ENCODE measurements around the gene SLC1A3.
"Not testable (repeated sequence)": the region's sequence is repeated elsewhere in the genome, so short reads cannot be mapped to it uniquely, and the experiment has no call there.

SLC1A3 gene

DNA sequence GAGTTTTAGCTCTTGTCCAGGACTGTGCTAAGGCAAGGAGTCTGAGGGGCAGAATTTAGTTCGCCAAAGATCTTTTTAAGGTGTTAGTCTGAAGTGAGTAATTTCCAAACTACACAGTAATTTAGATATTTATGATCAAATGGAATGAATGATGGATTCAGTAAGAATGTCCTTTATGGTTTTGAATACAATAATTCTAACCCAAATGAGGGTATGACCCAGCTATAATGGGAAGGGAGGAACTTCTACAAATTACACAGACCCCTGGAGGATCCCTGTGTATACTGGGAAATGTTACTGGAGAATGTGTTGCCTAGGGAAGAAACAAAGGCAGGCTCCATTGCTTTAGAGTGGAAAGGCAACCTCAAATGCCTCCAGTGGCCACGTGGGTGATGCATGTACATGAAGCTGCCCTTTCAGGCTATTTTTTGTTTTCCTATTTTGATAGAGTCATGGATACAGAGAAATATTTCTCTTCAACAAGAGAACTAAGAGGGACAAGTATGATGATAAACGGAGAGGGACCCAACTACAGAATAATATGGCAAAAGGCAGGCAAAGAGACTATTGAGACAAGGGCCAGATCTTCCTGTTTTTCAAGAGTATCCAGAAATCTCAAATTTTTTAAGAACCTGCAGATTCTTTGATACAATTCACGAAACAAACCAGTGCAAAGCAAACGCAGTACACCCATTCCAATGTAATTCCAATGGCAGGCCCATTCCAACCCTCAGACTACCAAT lies 25.4 kb downstream of the SLC1A3 start:
- DNase-seq, result no peak

DNA sequence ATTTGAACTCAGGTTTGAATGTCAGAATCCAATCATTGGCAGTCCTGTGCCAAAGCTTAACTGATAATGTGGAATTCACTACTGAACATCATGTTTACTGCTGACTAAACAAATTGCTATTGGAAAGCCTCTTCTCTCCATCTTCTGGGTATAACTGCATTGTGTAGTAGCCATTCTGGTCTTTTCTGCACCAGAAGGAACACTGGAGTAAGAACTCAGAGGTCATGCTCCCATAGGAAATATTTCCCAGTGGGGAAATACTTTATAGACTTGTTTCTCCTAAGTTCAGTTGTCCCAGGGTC lies 25.9 kb downstream of the SLC1A3 start:
- DNase-seq, result no peak

DNA sequence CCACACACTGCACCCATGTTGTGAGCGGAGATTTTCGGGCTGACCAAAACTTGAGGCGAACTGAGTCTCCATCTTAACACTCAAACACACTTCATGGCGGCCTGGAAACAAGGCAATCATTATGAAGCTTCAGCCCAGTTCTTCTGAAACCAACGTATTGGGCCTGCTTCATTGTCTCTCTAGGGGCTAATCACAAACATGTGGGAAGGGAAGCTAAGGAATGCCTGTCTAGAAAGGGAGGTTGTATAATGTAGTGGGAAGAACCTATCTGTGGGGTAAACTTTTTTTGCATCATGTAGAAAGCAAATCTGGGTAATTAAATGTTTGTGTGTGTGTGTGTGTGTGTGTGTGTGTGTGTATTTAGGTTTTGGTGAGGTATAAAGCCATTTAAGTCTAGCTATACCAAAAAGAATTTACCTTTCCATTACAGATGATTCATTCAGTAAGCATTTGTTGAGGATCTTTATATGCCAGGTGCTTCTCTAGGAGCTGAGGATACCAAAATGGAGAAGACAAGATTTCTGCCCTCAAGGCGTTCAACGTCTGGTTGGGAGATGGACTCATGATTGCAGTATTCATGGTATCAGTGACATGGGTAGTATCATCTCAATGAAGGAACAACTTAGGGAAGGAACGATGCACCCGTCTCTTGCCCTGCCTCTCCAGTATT lies 29.4 kb downstream of the SLC1A3 start:
- no peak for DNase-seq

DNA sequence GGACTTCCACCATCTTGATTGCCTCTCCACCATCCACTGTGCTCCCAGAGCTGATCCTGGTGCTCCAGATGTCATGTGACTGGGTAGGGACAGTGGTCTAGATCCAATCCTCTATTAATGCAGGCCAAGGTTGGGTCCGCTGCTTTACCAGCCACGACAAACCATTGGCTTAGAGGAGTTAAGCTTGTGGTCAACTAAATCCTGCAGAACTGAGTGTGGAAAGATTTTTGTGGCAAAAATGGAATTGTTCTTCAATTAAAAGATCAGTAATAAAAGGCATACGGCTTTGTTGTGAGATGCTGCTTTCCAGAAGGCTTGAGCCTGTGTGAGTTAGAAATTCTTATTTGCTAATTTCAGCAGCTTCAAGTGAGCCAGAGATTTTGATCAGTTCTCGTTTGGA lies 30.7 kb downstream of the SLC1A3 start:
- DNase-seq, result no peak

DNA sequence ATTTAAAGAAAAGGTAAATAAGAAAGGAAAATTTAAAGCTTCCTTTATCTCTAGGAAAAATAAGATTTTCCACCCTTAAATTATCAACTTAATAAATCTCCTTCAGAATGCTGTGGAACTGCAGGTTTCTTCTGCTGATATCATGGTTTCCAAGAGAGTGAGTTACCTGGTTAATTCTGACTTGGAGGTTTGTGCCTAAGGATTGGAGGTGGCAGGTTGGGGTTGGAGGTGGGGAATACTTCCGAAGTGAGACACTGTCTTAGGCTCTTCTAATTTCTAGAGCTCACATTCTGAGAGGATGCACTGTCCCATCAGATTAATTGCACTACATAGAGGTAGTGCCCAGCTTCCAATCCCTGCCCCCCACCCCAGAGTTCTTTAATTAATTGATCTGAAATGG lies 31.1 kb downstream of the SLC1A3 start:
- DNase-seq, result no peak

DNA sequence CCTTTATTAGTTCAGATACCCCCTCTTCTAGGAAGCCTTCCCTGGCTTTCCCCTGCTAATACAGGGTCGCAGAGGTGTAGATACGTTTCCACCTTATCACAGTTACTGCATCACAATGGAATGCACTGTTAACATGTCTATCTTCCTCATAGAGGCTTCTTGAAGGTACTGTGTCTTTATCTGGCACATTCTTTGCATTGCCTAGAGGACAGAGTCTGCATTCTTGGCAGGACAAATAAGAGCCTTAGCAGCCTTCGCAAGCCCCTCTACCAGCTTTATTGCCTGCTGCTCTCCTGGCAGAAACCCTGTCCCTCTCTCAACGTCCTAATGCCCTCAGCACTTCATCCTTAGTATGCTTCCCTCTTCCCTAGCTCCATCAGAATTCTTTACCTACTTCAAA lies 31.6 kb downstream of the SLC1A3 start:
- DNase-seq, result no peak

DNA sequence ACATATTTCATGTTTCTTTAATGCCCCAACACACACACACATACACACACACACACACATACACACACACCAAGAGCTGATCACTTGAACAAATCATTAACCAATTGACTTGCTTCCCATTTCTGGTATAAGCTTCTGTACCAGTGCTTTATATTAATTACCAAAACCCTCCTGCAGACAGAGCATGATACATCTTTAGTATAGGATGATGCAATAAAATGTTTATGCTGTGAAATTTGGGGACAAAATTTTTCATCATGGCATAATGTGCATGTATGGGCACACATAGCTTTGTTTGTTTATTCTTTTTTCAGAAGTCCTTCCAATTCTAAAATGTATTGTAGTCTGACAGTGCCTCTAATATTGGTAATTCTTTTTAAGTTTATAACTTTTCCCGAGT lies 34.5 kb downstream of the SLC1A3 start:
- DNase-seq, result no peak

DNA sequence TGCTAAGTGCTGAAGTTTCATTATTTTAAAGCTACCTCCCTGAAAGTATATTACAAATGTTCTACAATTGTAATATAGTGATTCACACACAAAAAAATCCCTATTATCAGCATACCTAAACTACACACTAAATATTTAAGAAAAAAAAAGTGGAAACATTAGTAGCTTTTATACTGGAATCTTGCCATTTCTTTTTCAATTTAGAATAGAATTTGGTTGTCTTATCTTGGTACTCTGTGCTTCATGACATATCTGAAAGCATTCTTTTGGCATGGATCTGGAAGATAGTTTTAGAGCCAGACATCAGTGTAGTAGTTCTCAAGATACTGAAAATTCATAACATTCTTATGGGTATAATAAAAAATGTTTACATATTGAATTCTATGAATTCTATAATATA lies 35.0 kb downstream of the SLC1A3 start:
- DNase-seq, result no peak

DNA sequence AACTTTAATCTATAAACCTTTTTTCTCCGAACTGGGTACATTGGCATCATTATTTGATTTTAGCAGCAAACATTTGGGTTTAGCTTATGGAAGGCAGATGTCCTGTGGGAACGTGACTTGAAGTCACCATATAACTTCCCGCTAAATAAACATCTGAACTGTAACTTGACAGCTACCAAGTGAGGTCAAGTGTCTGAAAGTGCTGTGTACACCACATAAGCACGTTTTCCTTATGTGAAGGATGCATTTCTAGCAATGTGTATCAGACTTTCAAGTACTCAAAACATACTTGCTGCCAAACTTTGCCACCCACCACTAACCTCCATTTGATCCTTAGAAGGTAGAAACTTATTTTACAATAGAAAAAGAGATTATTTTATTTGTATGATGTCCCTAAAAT lies 35.7 kb downstream of the SLC1A3 start:
- no peak for DNase-seq

DNA sequence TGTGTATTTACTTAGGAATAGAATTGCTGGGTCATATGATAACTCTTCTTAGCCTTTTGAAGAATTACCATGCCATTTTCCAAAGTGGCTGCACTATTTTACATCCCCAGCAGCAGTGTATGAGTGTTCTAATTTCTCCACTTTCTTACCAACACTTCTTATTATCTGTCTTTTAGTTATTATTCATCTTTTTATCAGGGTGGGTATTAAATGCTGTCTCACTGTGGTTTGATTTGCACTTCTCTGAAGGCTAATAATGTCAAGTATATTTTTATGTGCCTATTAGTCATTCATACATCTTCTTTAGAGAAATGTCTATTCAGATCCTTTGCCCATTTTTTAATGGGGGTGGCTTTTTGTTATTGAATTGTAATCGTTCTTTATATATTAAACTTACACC lies 36.8 kb downstream of the SLC1A3 start:
- no peak for DNase-seq

DNA sequence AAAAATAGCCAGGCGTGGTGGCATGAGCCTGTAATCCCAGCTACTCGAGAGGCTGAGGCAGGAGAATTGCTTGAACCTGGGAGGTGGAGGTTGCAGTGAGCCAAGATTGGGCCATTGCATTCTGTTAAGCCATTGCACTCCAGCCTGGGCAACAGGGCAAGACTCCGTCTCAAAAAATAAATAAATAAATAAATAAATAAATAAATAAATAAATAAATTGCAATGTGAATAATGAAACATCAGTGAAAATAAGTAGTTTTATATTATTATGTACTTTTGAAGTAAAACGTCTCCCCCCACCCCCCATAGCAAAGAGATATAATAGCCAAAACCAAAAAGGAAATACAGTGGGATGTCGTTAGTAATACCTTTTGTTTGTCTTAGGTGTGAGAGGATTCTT lies 37.4 kb downstream of the SLC1A3 start:
- not testable (repeated sequence) for DNase-seq

DNA sequence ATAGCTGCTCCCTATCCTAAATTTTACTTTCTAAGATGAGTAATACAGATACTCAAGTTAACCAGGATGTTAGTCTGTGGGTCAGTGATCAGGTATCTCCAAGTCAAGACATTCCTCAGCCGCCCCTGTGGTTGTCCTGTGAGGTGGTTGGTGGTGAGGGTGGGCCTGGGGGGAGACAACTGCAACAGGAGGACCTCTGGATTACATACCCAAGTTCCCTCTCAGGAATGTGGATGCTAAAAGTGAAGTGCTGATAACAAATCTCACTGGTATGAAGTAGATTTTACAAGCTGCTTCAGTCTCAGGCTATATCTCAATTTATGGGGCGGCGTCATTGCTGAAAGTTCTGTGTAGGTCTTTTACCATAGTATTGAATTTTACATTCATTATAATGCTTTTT lies 38.3 kb downstream of the SLC1A3 start:
- no peak for DNase-seq

DNA sequence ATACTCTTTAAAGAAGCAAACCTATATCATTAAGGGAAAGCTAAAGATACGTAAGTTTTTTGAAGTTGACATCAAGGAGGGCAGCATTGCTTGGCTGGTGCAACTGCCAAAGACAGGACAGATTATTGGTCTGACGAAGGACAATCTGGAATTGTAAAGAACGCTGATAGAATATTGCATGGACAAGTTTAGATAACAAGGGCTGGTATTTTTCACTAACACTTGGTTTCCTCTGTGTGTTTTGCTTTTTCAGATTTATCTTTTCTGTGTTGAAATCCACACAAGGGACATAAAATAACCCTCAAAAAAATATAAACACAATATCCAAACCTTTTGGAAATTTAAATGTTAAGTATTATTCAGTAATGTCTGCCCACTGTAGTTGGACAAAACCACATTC lies 39.7 kb downstream of the SLC1A3 start:
- DNase-seq, result no peak

DNA sequence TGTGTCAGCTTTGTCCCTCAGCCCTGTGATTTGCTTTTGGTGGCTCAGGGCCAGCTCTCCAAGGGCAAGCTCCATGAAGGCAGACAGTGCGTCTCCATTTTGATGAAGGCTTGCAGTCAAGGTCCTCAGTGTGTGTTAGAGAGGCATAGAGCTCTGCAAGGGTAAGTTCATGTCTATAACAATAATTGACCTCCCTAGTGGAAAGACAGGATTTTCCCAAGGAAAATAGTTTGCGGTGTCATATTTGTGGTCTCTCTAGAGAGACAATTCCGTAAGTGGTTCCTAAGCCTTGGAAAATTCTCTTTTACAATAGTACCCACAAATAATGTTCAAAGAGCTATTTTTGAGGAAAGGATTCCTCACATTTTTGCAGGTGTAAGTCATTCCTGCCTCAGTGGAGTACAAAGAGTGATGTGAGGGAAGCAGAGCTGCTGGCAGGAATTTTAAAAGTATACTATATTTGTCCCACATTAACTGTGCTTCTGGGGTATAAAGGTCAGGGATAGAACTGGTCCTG lies 40.2 kb downstream of the SLC1A3 start:
- no peak for DNase-seq

DNA sequence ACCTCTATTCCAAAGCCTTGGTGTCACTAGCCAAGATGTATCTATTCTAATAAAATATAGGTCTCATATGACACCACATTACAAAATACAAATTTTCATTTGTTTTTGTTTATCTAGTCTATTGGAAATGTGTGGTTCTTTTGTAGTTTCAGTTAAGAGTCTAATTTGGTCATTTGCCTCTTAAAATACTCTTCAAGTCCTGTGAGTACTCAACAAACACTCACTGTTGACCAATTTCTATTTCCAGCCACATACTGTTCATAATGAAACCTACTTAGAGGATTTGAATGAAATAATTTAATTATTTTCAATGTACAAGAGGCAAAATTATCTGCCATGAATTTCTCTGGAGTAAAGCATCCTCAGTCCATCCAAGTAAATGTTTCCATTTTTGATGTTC lies 40.6 kb downstream of the SLC1A3 start:
- DNase-seq, result no peak

DNA sequence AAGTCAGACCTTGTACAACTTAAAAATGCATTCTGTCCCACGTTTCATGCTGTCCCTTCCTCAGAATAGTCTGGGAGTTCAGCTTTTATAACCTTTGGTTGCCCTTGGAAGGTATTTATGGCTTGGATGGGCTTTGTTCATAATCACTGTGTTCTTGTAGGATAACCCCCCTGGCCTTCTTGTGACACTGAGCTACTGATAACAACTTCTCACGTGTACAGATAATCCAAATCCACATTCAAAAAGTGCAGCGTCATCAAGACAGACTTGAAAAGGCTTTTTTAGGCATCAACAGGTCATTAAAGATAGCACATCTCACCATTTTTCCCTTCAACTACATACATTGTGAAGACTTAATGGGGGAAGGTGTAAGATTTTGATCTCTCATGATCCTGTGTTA lies 42.0 kb downstream of the SLC1A3 start:
- no peak for DNase-seq

DNA sequence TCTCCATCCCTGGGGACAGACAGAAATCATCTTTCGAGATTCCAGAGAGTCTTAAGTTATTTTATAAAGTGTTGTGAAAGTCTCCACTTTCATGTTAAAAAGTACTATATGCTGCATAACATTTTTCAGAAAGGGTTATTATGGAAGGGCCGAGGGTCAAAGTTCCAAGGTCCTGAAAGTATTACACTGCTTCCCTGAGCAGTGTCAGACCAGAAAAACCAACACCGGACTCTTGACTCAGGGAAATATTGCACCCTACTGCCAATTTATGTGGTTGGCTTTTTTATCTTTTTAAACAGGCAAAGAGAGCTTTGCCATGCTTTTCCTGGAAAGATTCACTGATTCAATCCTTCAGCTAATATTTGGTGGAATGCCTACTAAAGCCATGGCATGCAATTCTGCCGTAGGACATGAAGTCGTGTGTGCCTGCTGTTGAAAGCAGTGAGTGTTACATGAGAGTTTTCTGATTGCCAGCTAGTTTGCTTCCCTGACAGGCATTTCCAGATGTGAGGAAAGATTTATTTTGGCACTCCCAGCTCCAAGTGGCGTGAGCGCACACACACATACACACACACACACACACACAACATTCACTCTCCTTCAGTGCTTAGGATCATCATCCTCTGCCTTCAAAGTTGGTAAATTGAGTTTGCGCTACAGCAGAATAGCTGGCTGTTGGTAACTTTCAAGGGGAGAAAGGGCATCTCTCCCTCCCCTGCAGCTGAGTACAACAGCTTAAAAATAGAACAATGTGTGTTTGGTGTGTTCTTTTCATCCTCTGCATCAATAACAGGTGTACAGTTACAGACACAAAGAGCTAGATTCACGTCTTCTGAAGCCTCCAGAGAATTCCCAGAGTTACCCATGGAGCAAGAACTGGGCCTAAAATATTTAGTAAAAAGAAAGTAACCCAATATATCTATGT lies 45.6 kb downstream of the SLC1A3 start:
- DNase-seq, result no peak

DNA sequence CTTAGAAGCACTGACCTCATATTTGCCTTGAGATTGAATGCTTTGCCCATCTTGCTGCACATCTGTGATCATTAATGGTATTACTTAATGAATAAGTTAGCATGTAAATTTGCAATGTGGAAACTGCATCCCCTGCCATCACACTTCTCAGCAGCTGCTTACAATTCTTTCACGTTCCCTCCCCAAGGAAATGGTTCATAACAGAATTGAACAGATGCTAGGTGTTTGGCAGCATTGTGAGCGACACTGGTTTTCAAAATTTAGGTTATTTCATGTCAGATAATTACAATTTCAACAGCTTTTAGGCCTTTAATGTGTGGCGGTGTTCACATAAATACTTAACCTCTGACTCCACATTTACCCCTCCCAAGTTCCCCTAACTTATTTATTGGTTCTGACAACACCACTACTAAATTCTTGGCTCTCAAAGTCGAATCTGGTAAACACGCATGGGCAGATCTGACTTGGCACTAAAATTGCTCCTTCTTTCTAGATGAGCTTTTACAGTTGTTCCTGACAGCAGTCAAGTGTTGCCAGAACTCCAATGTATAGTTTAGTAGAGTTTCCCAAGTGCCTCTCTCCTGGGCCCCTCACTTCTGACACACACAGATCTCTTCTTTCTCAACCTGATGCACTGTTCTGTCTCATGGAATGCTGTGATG lies 46.8 kb downstream of the SLC1A3 start:
- no peak for DNase-seq

DNA sequence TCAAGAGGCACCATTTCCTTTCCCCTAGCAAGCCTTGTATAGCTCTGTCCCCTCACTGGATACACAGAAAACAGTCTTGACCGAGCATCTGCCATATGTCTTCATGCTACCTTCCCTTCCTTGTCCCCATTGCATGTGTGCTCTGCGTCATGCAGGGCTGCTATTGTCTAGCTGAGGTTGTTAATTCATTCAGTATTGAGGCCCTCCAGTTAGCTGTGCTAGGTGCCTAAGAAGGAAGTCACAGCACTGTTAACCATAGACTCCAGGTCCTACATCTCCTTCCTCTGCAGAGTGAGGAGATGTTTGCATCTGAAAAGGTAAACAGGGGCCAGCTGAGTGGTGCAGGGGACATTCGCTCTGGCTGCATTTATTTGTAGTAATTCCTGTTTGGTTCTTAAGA lies 48.2 kb downstream of the SLC1A3 start:
- no peak for DNase-seq

DNA sequence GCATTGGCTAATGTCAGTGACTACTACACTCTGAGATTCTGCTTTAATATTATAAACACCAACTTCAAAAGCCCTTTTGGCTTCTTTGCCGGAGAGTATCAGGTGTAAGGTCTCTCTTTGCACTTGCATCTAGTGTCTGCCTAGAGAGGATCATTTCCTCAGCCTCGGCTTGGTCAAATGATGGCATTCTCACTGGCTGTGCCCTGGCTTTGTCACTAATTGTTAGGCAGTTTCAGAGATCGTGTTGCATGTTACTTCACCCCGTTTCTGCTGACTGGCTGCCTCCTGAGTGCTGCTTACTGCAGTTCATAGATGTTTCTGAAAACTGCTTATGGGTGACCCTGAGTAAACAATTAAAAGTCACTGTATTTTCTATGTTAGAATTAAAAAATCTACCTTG lies 48.8 kb downstream of the SLC1A3 start:
- DNase-seq, result no peak

DNA sequence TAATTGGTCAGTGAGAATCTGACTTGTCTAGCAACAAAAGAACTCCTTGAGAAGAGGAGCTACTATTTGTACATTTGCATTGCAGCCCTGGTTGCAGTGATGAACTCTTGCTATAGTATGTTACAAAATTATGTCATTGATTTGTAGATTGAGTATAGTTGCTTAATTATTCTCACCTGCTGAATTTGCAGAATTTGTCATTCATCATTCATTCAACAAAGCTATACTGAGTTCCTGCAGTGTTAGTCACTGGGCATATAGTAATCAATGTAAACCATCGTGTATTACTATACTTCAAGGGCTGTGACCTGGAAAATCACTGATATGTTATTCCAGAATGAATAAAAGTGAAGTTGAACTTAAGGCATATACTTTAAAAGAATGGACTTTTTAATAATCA lies 50.1 kb downstream of the SLC1A3 start:
- no peak for DNase-seq

DNA sequence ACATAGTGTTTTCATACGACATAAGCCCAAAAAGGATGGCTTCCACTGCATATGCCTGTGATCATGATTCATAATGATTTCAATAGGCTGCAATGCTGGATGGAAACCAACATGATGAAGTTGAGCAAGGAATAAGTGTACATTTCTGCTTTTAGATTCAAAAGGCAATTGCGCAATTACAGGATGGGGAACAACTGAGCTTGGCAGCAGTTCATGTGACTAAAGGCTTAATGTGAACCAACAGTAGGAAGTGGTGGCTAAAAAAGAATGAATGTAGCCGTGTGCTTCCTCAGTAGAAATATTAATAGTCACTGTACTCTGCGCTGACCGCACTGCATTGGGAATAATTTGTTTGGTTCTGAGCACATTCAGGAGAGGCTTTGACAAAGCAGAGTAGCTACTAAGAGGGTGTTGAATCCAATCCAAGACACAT lies 51.2 kb downstream of the SLC1A3 start:
- DNase-seq, result no peak

DNA sequence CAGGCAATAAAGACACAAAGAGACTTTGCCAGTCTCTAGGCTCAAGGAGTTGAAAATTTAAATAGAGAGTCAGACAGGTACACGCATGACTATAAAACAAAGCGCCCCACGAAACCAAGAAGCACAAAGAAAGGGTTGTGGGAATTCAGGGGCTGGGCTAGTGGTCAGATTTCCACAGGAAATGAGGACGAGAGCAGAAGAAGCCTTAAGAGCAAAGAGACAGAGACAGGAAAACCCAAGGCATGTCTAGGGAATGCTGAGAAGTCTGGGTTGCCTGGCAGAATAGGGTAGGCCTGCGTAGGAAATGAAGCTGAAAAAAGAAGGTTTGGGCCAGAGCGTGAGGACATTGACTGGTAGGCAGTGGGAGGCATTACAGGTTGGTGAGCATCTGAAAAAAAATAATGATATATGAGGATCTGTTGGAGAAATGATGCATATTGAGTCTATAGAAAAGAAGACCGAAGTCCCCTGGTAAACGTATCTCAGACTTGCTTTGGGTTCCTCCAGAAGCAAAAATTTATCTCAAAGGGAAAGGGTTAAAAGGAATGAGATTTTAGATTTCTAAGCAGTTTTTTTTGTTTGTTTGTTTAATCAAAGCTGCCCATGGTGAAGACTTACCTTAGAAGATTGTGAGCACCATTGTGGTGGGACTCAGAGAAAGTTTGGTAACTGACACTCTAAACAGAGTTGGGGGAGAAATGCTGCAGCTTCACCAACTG lies 51.8 kb downstream of the SLC1A3 start:
- no peak for DNase-seq

All from NCI-H1436 treated with DMSO at 0.1 percent for 48 hours (cell line).